Uterus (tissue), 2 donors: ENCODE data around the gene BNIP1.

ENCODE experiments used
- POLR2A ChIP-seq, 2 donors: fragments of 450-650 bp; IDR thresholded peaks; one replicate each; pipeline ENCODE4 v1.6.1; 2016; ENCODE audit warnings: antibody characterized with exemption in 2 of 2, mild to moderate bottlenecking in 1 of 2, moderate library complexity in 1 of 2
- TF ChIP-seq, protein P1 (sequence below), 4 experiments: fragments of 200-600 bp in 2 of 4; fragments of 450-650 bp in 2 of 4; sonication (generic) in 2 of 4; IDR thresholded peaks; one replicate each; pipeline ENCODE4 v1.5.1; 2016 to 2019; ENCODE audit warnings: antibody characterized with exemption in 4 of 4, mild to moderate bottlenecking in 2 of 4, moderate library complexity in 1 of 4

DNA sequence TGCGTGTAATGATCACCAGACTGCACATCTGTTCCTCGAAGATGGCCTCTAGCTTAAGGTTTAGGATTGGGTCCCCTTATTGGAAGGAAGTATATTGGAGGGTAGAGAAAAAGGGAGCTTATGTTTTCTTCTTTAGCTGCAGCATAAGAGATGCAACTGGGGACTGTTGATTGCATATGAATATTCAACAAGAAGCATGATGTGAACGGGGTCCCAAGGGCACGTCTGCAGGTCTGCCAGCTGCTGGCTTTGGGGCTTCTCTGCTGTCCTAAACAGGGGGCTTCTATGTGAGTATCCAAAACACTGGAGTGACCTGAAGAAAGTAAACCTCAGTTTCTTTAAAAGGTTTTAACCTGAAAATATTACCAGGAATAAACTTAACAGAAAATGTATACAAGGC lies 3.6 kb upstream of the BNIP1 start:
- TF ChIP-seq, protein P1, sequence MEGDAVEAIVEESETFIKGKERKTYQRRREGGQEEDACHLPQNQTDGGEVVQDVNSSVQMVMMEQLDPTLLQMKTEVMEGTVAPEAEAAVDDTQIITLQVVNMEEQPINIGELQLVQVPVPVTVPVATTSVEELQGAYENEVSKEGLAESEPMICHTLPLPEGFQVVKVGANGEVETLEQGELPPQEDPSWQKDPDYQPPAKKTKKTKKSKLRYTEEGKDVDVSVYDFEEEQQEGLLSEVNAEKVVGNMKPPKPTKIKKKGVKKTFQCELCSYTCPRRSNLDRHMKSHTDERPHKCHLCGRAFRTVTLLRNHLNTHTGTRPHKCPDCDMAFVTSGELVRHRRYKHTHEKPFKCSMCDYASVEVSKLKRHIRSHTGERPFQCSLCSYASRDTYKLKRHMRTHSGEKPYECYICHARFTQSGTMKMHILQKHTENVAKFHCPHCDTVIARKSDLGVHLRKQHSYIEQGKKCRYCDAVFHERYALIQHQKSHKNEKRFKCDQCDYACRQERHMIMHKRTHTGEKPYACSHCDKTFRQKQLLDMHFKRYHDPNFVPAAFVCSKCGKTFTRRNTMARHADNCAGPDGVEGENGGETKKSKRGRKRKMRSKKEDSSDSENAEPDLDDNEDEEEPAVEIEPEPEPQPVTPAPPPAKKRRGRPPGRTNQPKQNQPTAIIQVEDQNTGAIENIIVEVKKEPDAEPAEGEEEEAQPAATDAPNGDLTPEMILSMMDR (IDR thresholded peaks at IDR 0.05): no peak
- no peak for TF ChIP-seq POLR2A (IDR thresholded peaks at IDR 0.05)
